Hepatocyte (in vitro differentiated cells): ENCODE measurements around the gene DBP.

ENCODE experiments used
- EZH2phosphoT487 ChIP-seq: fragments of 200-600 bp; sonication (generic); IDR thresholded peaks from one replicate; pipeline ENCODE4 v1.6.1; 2018; ENCODE audit warnings: antibody characterized with exemption, mild to moderate bottlenecking, low read depth, moderate library complexity; ENCODE audit not compliant: unreplicated experiment, severe bottlenecking
- TF ChIP-seq, protein P1 (sequence below): fragments of 200-600 bp; sonication (generic); IDR thresholded peaks from 2 replicates; pipeline ENCODE4 v1.5.1; 2016; ENCODE audit warnings: antibody characterized with exemption, mild to moderate bottlenecking; ENCODE audit not compliant: poor library complexity

DNA sequence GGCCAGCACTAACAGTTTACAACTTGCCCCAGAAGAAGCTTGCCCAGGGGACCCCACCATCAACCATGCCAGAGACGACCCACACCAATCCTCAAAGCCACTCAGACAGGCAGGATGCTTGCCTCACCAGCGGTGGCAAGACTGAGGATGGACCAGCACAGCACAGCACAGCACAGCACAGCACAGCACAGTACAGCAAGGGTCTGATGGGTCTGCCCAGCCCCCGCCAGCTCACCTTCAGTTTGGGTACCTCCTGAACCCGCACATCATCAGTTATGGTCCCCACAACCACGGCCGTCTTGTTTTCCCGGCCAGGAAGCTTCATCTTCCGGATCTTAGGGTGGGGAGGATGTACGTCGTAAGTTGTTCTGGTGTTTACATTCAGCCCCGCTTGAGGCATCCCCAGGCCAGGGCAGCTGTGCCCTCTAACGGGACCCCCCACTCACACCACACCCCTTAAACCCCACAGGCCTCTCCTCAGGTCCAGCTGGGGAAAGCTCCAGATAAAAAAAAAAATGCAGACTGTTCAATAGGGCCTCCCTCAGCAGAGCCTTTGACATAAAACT lies 20.6 kb downstream of the DBP start:
- TF ChIP-seq, protein P1, sequence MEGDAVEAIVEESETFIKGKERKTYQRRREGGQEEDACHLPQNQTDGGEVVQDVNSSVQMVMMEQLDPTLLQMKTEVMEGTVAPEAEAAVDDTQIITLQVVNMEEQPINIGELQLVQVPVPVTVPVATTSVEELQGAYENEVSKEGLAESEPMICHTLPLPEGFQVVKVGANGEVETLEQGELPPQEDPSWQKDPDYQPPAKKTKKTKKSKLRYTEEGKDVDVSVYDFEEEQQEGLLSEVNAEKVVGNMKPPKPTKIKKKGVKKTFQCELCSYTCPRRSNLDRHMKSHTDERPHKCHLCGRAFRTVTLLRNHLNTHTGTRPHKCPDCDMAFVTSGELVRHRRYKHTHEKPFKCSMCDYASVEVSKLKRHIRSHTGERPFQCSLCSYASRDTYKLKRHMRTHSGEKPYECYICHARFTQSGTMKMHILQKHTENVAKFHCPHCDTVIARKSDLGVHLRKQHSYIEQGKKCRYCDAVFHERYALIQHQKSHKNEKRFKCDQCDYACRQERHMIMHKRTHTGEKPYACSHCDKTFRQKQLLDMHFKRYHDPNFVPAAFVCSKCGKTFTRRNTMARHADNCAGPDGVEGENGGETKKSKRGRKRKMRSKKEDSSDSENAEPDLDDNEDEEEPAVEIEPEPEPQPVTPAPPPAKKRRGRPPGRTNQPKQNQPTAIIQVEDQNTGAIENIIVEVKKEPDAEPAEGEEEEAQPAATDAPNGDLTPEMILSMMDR: no peak
- TF ChIP-seq EZH2phosphoT487: no peak
